K562 (cell line): ENCODE measurements around the gene SPEM1. TPM values are rescaled to one million over a fixed set of nuclear protein-coding genes. Genes with fewer than 3 reads are reported as not detected.

Experiments
- CREBBP ChIP-seq: IDR thresholded peaks from one replicate; pipeline ENCODE4 v1.6.1; 2012; ENCODE audit warnings: low read depth, mild to moderate bottlenecking, control low read depth, inconsistent platforms, low read length
- GATAD2B ChIP-seq: fragments of 450-650 bp; IDR thresholded peaks from 2 replicates; pipeline ENCODE4 v1.6.1; 2017; ENCODE audit warnings: mild to moderate bottlenecking, borderline replicate concordance
- HDAC1 ChIP-seq, 2 experiments: fragments of 450-650 bp; IDR thresholded peaks; 2 replicates each; pipeline ENCODE4 v1.6.1; 2016 to 2017; ENCODE audit warnings: inconsistent platforms in 1 of 2, mild to moderate bottlenecking in 1 of 2, moderate library complexity in 1 of 2
- KDM5B ChIP-seq: fragments of 200-600 bp; sonication (generic); IDR thresholded peaks from 2 replicates; pipeline ENCODE4 v1.6.1; 2012; ENCODE audit warnings: low read depth, mild to moderate bottlenecking, moderate library complexity, low read length, control low read depth, inconsistent platforms; ENCODE audit not compliant: insufficient replicate concordance
- MCM5 ChIP-seq: fragments of 450-650 bp; IDR thresholded peaks from 2 replicates; pipeline ENCODE4 v1.6.1; 2016; ENCODE audit warnings: low read depth
- NCOA2 ChIP-seq, 2 experiments: fragments of 450-650 bp; IDR thresholded peaks; 2 replicates each; pipeline ENCODE4 v1.6.1; 2018; ENCODE audit warnings: mild to moderate bottlenecking in 2 of 2, moderate library complexity in 1 of 2; ENCODE audit not compliant: partially characterized antibody in 2 of 2
- POLR2AphosphoS2 ChIP-seq: IDR thresholded peaks from 2 replicates; pipeline ENCODE4 v1.6.1; 2012; ENCODE audit warnings: low read length, improper control_type of control experiment
- RBM15 ChIP-seq: fragments of 200-400 bp; formaldehyde crosslinking; IDR thresholded peaks from 2 replicates; pipeline ENCODE4 v1.6.1; 2018; ENCODE audit warnings: mild to moderate bottlenecking, low read length, moderate library complexity; ENCODE audit not compliant: insufficient read depth
- TCFL5 ChIP-seq: fragments of 250-450 bp; sonication (Bioruptor Pico); conservative IDR thresholded peaks from 2 replicates; pipeline ENCODE4 v1.6.1; 2021; ENCODE audit warnings: mild to moderate bottlenecking, moderate library complexity, matching md5 sums
- TOE1 ChIP-seq, 2 experiments: fragments of 450-650 bp in 1 of 2; sonication (generic) in 1 of 2; formaldehyde crosslinking in 1 of 2; IDR thresholded peaks; 2 replicates each; pipeline versions ENCODE4 v1.7.1 to v1.8.0; 2016 to 2022; ENCODE audit warnings: borderline replicate concordance in 2 of 2, mild to moderate bottlenecking in 2 of 2, antibody characterized with exemption in 1 of 2, inconsistent platforms in 1 of 2, low read depth in 1 of 2, missing genetic modification reagents in 1 of 2, moderate library complexity in 1 of 2
- ZBTB8A ChIP-seq: fragments of 450-650 bp; IDR thresholded peaks from 2 replicates; pipeline ENCODE4 v1.6.1; 2018; ENCODE audit warnings: mild to moderate bottlenecking, moderate library complexity; ENCODE audit not compliant: partially characterized antibody
- ZNF140 ChIP-seq: fragments of 250-450 bp; sonication (Bioruptor Pico); IDR thresholded peaks from 2 replicates; pipeline ENCODE4 v1.8.0; 2021; ENCODE audit warnings: moderate library complexity, mild to moderate bottlenecking, inconsistent platforms
- ZNF444 ChIP-seq: fragments of 250-450 bp; sonication (Bioruptor Pico); IDR thresholded peaks from 2 replicates; pipeline ENCODE4 v1.4.0; 2020; ENCODE audit warnings: mild to moderate bottlenecking, moderate library complexity
- ZNF561 ChIP-seq: fragments of 450-650 bp; formaldehyde crosslinking; conservative IDR thresholded peaks from 2 replicates; pipeline ENCODE4 v1.4.0; 2020; ENCODE audit warnings: mild to moderate bottlenecking, moderate library complexity
- ZNF77 ChIP-seq: fragments of 250-450 bp; sonication (Bioruptor Pico); IDR thresholded peaks from 2 replicates; pipeline ENCODE4 v1.5.0; 2020
- polyA plus RNA-seq, 8 experiments: library from polyadenylated mRNA; depleted of rRNA in 4 of 8; stranded (reverse) in 5 of 8; unstranded in 3 of 8; fragments of >200 nt; fragmentation: Nextera tagmentation in 2 of 8; fragmentation: Illumina TruSeq in 1 of 8; extraction: Ambion mirVana in 2 of 8; extraction: Trizol in 1 of 8; gene quantifications; 2 replicates each; pipeline versions ENCODE4 v1.2.1 to v1.2.3, GENCODE V29; 2011 to 2014; ENCODE audit warnings: inconsistent platforms in 1 of 8, missing spikeins in 1 of 8
- total RNA-seq, 7 experiments: library from RNA; depleted of rRNA in 6 of 7; stranded (reverse); fragments of >200 nt in 6 of 7; fragmentation: Illumina TruSeq in 2 of 7; extraction: Trizol in 2 of 7; gene quantifications; 2 replicates each; pipeline versions ENCODE4 v1.2.1 to v1.2.3, GENCODE V29; 2011 to 2021; ENCODE audit warnings: low replicate concordance in 1 of 7
- TF ChIP-seq, protein P1 (sequence below): fragments of 200-800 bp; sonication (Bioruptor generic); IDR thresholded peaks from 2 replicates; pipeline ENCODE4 v1.6.1; 2017; ENCODE audit warnings: missing genetic modification characterization, missing compliant biosample characterization
- TF ChIP-seq, protein P2 (sequence below): fragments of 250-450 bp; sonication (Bioruptor Pico); IDR thresholded peaks from 2 replicates; pipeline ENCODE4 v1.6.1; 2021; ENCODE audit warnings: mild to moderate bottlenecking
- TF ChIP-seq, protein P3 (sequence below): fragments of 250-450 bp; sonication (Bioruptor Pico); IDR thresholded peaks from 2 replicates; pipeline ENCODE4 v1.5.0; 2022; ENCODE audit warnings: mild to moderate bottlenecking

SPEM1 gene
- total and polyA plus RNA-seq, 9 of the 15 experiments (the other 6 are each of a cell fraction or from before 2014, with no cell fraction given) = not detected

DNA sequence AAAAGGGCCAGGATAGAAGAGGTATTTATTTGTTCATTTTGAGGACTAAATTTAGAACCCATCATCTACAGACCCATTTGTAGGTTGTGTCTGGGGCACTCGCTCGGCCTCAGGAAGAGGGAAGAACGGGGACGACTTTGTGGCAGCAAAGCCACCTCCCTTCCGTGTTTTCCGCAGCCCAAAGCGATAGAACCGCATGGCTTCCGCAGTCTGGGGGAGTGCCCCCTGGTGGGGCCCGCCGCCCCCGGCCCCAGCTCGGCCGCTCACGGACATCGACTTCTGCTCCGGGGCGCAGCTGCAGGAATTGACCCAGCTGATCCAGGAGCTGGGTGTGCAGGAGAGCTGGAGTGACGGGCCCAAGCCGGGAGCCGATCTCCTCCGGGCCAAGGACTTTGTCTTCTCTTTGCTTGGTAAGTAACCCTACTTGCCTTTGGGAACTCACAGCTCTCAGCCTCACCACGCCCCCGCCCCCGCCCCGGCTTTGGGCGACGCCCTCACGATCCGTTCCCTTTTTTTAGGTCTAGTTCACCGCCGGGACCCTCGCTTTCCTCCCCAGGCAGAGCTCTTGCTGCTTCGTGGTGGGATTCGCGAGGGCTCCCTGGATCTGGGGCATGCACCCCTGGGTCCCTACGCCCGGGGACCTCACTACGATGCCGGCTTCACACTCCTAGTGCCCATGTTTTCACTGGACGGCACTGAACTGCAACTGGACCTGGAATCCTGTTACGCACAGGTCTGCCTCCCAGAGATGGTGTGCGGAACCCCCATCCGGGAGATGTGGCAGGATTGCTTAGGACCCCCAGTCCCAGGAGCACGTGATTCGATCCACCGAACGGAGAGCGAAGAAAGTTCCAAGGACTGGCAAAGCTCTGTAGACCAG is 15.8 kb downstream of the SPEM1 start (continued):
- TF ChIP-seq, protein P1, sequence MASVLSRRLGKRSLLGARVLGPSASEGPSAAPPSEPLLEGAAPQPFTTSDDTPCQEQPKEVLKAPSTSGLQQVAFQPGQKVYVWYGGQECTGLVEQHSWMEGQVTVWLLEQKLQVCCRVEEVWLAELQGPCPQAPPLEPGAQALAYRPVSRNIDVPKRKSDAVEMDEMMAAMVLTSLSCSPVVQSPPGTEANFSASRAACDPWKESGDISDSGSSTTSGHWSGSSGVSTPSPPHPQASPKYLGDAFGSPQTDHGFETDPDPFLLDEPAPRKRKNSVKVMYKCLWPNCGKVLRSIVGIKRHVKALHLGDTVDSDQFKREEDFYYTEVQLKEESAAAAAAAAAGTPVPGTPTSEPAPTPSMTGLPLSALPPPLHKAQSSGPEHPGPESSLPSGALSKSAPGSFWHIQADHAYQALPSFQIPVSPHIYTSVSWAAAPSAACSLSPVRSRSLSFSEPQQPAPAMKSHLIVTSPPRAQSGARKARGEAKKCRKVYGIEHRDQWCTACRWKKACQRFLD = 0 out of 2 replicates have a peak, but pooled peaks have one; percentile 43
- no peak for TF ChIP-seq RBM15
- TF ChIP-seq, protein P2, sequence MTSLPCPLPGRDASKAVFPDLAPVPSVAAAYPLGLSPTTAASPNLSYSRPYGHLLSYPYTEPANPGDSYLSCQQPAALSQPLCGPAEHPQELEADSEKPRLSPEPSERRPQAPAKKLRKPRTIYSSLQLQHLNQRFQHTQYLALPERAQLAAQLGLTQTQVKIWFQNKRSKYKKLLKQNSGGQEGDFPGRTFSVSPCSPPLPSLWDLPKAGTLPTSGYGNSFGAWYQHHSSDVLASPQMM (CRISPR knock-in tag) = no peak
- TF ChIP-seq ZNF77 (CRISPR knock-in tag) = no peak
- no peak for TF ChIP-seq TCFL5 (CRISPR knock-in tag)
- peak in 1 of 2 experiments; percentile 39; a peak in 1 of 4 replicates for TF ChIP-seq HDAC1 (IDR thresholded peaks at IDR 0.05)
- no peak for TF ChIP-seq POLR2AphosphoS2
- TF ChIP-seq, protein P3, sequence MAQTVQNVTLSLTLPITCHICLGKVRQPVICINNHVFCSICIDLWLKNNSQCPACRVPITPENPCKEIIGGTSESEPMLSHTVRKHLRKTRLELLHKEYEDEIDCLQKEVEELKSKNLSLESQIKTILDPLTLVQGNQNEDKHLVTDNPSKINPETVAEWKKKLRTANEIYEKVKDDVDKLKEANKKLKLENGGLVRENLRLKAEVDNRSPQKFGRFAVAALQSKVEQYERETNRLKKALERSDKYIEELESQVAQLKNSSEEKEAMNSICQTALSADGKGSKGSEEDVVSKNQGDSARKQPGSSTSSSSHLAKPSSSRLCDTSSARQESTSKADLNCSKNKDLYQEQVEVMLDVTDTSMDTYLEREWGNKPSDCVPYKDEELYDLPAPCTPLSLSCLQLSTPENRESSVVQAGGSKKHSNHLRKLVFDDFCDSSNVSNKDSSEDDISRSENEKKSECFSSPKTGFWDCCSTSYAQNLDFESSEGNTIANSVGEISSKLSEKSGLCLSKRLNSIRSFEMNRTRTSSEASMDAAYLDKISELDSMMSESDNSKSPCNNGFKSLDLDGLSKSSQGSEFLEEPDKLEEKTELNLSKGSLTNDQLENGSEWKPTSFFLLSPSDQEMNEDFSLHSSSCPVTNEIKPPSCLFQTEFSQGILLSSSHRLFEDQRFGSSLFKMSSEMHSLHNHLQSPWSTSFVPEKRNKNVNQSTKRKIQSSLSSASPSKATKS (CRISPR knock-in tag) = no peak
- TF ChIP-seq GATAD2B = peak; percentile 37; the same call in 1 of the 2 replicates
- no peak for TF ChIP-seq ZBTB8A
- no peak for TF ChIP-seq ZNF561 (CRISPR knock-in tag)
- no peak for TF ChIP-seq CREBBP
- TF ChIP-seq NCOA2 (IDR thresholded peaks at IDR 0.05; ENCODE audit: partially characterized antibody in 2 of 2) = no peak
- no peak for TF ChIP-seq KDM5B
- TF ChIP-seq ZNF444 (CRISPR knock-in tag) = no peak
- no peak for TF ChIP-seq TOE1 (IDR thresholded peaks at IDR 0.05; ENCODE audit: borderline replicate concordance)
- TF ChIP-seq TOE1 (CRISPR knock-in tag; IDR thresholded peaks at IDR 0.05; ENCODE audit: borderline replicate concordance, low read depth) = no peak
- no peak for TF ChIP-seq ZNF140 (CRISPR knock-in tag)
- no peak for TF ChIP-seq MCM5
